ENCODE measurements around the gene FSTL5. TPM values are rescaled to one million over a fixed set of nuclear protein-coding genes. Genes with fewer than 3 reads are reported as not detected.

FSTL5 gene
- total and polyA plus RNA-seq, 4 donors = 0.01 to 0.08 TPM; not detected in 2

DNA sequence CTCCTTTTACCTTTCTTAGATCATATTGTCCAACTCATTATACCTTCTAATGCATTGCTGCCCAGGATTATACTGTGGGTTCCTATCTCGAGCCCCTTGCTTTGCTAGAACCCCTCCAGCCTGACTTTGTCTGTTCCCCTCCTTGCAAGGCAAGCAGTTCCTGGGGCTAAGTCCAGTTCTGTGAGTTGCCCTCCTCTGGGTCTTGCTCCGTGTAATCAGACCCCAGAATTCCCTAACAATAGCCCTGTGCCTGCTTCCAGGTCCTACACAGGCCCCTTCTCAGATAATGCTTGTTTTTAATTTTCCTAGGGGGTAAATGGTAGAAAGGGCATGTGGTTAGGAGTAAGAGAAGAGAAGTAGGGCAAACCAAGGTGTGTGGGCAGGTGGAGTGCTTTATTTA lies 145.9 kb downstream of the FSTL5 start:
- H3K9me3 ChIP-seq (ENCODE audit: control insufficient read depth in 4 of 4, low read length in 3 of 4) = no peaks in the 10 kb centered on the region
- TF ChIP-seq, protein P1, sequence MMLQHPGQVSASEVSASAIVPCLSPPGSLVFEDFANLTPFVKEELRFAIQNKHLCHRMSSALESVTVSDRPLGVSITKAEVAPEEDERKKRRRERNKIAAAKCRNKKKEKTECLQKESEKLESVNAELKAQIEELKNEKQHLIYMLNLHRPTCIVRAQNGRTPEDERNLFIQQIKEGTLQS (IDR thresholded peaks at IDR 0.05) = no peak
- TF ChIP-seq, protein P2, sequence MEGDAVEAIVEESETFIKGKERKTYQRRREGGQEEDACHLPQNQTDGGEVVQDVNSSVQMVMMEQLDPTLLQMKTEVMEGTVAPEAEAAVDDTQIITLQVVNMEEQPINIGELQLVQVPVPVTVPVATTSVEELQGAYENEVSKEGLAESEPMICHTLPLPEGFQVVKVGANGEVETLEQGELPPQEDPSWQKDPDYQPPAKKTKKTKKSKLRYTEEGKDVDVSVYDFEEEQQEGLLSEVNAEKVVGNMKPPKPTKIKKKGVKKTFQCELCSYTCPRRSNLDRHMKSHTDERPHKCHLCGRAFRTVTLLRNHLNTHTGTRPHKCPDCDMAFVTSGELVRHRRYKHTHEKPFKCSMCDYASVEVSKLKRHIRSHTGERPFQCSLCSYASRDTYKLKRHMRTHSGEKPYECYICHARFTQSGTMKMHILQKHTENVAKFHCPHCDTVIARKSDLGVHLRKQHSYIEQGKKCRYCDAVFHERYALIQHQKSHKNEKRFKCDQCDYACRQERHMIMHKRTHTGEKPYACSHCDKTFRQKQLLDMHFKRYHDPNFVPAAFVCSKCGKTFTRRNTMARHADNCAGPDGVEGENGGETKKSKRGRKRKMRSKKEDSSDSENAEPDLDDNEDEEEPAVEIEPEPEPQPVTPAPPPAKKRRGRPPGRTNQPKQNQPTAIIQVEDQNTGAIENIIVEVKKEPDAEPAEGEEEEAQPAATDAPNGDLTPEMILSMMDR (IDR thresholded peaks at IDR 0.05; ENCODE audit: low read depth, low read length, missing input control) = no peak
- TF ChIP-seq ZBTB33 (IDR thresholded peaks at IDR 0.05) (no peak), EGR1 (IDR thresholded peaks at IDR 0.05; ENCODE audit: low read depth in 2 of 2) (no peak), RAD21 (IDR thresholded peaks at IDR 0.05) (no peak), HNF4A (conservative IDR thresholded peaks at IDR 0.05) (no peak), MAX (IDR thresholded peaks at IDR 0.05) (no peak), SP1 (IDR thresholded peaks at IDR 0.05) (no peak), HNF4G (IDR thresholded peaks at IDR 0.05) (no peak), GABPA (IDR thresholded peaks at IDR 0.05 in 1 of 2, conservative IDR thresholded peaks at IDR 0.05 in 1 of 2) (no peak), JUND (IDR thresholded peaks at IDR 0.05) (no peak), REST (IDR thresholded peaks at IDR 0.05) (no peak), FOXA1 (IDR thresholded peaks at IDR 0.05) (no peak), NR2F2 (IDR thresholded peaks at IDR 0.05) (no peak), RXRA (IDR thresholded peaks at IDR 0.05) (no peak)
- no peak for DNase-seq (ENCODE audit: low spot score)
- H3K4me3 ChIP-seq (ENCODE audit: low read depth in 1 of 3, low read length in 3 of 3) = no peak overlapping the region
- H3K27me3 ChIP-seq (ENCODE audit: control insufficient read depth in 4 of 4, insufficient read depth in 4 of 4, low read length in 3 of 4) = peaks cover 0 to 3% (median 0%) of the 10 kb centered on the region in 4 donors
- H3K27ac ChIP-seq (ENCODE audit: low read depth in 1 of 2, low read length in 2 of 2) = no peak overlapping the region
- 50% methylated on average over 2 of the region's 2 CpGs for WGBS
- no peaks in the 10 kb centered on the region for H3K4me1 ChIP-seq (ENCODE audit: control insufficient read depth in 4 of 4, insufficient read depth in 4 of 4, low read length in 3 of 4)
- H3K9ac ChIP-seq (ENCODE audit: low read depth in 1 of 2, low read length in 2 of 2) = no peak overlapping the region
- H3K36me3 ChIP-seq (ENCODE audit: control insufficient read depth in 4 of 4, insufficient read depth in 3 of 4, low read depth in 1 of 4, low read length in 3 of 4) = no peaks in the 10 kb centered on the region

GRCh38 chr4:162016991-162017390 lies 146.8 kb downstream of the FSTL5 start:
- Histone ChIP-seq H3K9ac (ENCODE audit: low read depth in 1 of 2, low read length in 2 of 2) (no peak overlapping the region), H3K27ac (ENCODE audit: low read depth in 1 of 2, low read length in 2 of 2) (no peak overlapping the region), H3K4me3 (ENCODE audit: low read depth in 1 of 3, low read length in 3 of 3) (no peak overlapping the region), H3K9me3 (ENCODE audit: control insufficient read depth in 4 of 4, low read length in 3 of 4) (no peaks in the 10 kb centered on the region), H3K27me3 (ENCODE audit: control insufficient read depth in 4 of 4, insufficient read depth in 4 of 4, low read length in 3 of 4) (peaks cover 0 to 3% (median 0%) of the 10 kb centered on the region in 4 donors), H3K4me1 (ENCODE audit: control insufficient read depth in 4 of 4, insufficient read depth in 4 of 4, low read length in 3 of 4) (no peaks in the 10 kb centered on the region), H3K36me3 (ENCODE audit: control insufficient read depth in 4 of 4, insufficient read depth in 3 of 4, low read depth in 1 of 4, low read length in 3 of 4) (no peaks in the 10 kb centered on the region)
- TF ChIP-seq TAF1 (conservative IDR thresholded peaks at IDR 0.05) (no peak), GABPA (IDR thresholded peaks at IDR 0.05 in 1 of 2, conservative IDR thresholded peaks at IDR 0.05 in 1 of 2) (no peak)
- 83% methylated on average over 2 of the region's 2 CpGs for WGBS
- DNase-seq (ENCODE audit: low spot score) = no peak
